Measurements from ENCODE around the gene EPHA8. TPM values are rescaled to one million over a fixed set of nuclear protein-coding genes. Genes with fewer than 3 reads are reported as not detected.

The EPHA8 gene
- total RNA-seq, 2 donors from 2014 or later = not detected

- DNase-seq (ENCODE audit: low spot score) = no peak
- intact Hi-C loops (cut with DNase I) = no loop called here
Observed at GRCh38 chr1:22628698-22629444, 65.6 kb downstream of the EPHA8 start.

- no peak for DNase-seq (ENCODE audit: low spot score)
- intact Hi-C loops (cut with DNase I) = loop anchor here in 1 of 2 donors (10.0 kb wide), 1 partner anchor 95 kb away; no protein-coding TSS in a partner anchor
Observed at GRCh38 chr1:22629886-22630285, 66.6 kb downstream of the EPHA8 start.

- intact Hi-C loops (cut with DNase I) = loop anchor here in 1 of 2 donors (10.0 kb wide), 1 partner anchor 99 kb away; no protein-coding TSS in a partner anchor
Observed at GRCh38 chr1:22633697-22634463, 70.6 kb downstream of the EPHA8 start.

GRCh38 chr1:22635436-22635835 lies 72.1 kb downstream of the EPHA8 start:
- intact Hi-C loops (cut with DNase I) = loop anchor here in 1 of 2 donors (10.0 kb wide), 1 partner anchor 101 kb away; no protein-coding TSS in a partner anchor
- DNase-seq (ENCODE audit: low spot score) = no peak

More at GRCh38 chr1:22633697-22634463, 70.6 kb downstream of the EPHA8 start:
- no peak for DNase-seq (ENCODE audit: low spot score)

GRCh38 chr1:22636353-22636752 lies 73.1 kb downstream of the EPHA8 start, which contains the start of gene C1QA:
Gene C1QA (plus strand): TSS chr1:22636628. CDS start chr1:22637617, 989 bp downstream.
- intact Hi-C loops (cut with DNase I) = loop anchor here in 1 of 2 donors (10.0 kb wide), 1 partner anchor 102 kb away; no protein-coding TSS in a partner anchor
- peak; percentile 92 for DNase-seq (ENCODE audit: low spot score)

GRCh38 chr1:22636927-22637326 lies 73.6 kb downstream of the EPHA8 start:
- intact Hi-C loops (cut with DNase I) = loop anchor here in 1 of 2 donors (10.0 kb wide), 1 partner anchor 102 kb away; no protein-coding TSS in a partner anchor

GRCh38 chr1:22637907-22638445 lies 74.7 kb downstream of the EPHA8 start:
- DNase-seq (ENCODE audit: low spot score) = no peak
- intact Hi-C loops (cut with DNase I) = loop anchor here in 1 of 2 donors (10.0 kb wide), 1 partner anchor 103 kb away; no protein-coding TSS in a partner anchor

More at GRCh38 chr1:22636927-22637326, 73.6 kb downstream of the EPHA8 start:
- DNase-seq (ENCODE audit: low spot score) = no peak

- intact Hi-C loops (cut with DNase I) = loop anchor here in 1 of 2 donors (10.0 kb wide), 1 partner anchor 104 kb away; no protein-coding TSS in a partner anchor
- DNase-seq (ENCODE audit: low spot score) = no peak
Observed at GRCh38 chr1:22638476-22639234, 75.4 kb downstream of the EPHA8 start.

GRCh38 chr1:22639286-22639685 lies 76.0 kb downstream of the EPHA8 start:
- no peak for DNase-seq (ENCODE audit: low spot score)
- intact Hi-C loops (cut with DNase I) = loop anchor here in 1 of 2 donors (10.0 kb wide), 1 partner anchor 104 kb away; no protein-coding TSS in a partner anchor

- DNase-seq (ENCODE audit: low spot score) = no peak
- intact Hi-C loops (cut with DNase I) = loop anchor here (2.0 to 10.0 kb wide), 4 partner anchors 116 to 526 kb away; no protein-coding TSS in a partner anchor
Observed at GRCh38 chr1:22641247-22641646, 78.0 kb downstream of the EPHA8 start.

GRCh38 chr1:22641906-22642636 lies 78.8 kb downstream of the EPHA8 start:
- intact Hi-C loops (cut with DNase I) = loop anchor here (2.0 to 10.0 kb wide), 4 partner anchors 117 to 527 kb away; no protein-coding TSS in a partner anchor

GRCh38 chr1:22643381-22643780 lies 80.1 kb downstream of the EPHA8 start, which contains the start of gene C1QC:
Gene C1QC (plus strand): TSS chr1:22643633. CDS start chr1:22644024, 391 bp downstream.
- no peak for DNase-seq (ENCODE audit: low spot score)
- intact Hi-C loops (cut with DNase I) = loop anchor here (5.0 to 10.0 kb wide), 3 partner anchors 119 to 529 kb away; no protein-coding TSS in a partner anchor

More at GRCh38 chr1:22641906-22642636, 78.8 kb downstream of the EPHA8 start:
- DNase-seq (ENCODE audit: low spot score) = peak; percentile 96

GRCh38 chr1:22643928-22644327 lies 80.6 kb downstream of the EPHA8 start:
- DNase-seq (ENCODE audit: low spot score) = no peak
- intact Hi-C loops (cut with DNase I) = loop anchor here (5.0 to 10.0 kb wide), 3 partner anchors 119 to 529 kb away; no protein-coding TSS in a partner anchor

GRCh38 chr1:22645931-22646330 lies 82.6 kb downstream of the EPHA8 start:
- DNase-seq (ENCODE audit: low spot score) = peak; percentile 85
- intact Hi-C loops (cut with DNase I) = loop anchor here (10.0 kb wide), 2 partner anchors 121 to 531 kb away; no protein-coding TSS in a partner anchor

GRCh38 chr1:22646384-22646783 lies 83.1 kb downstream of the EPHA8 start:
- DNase-seq (ENCODE audit: low spot score) = no peak
- intact Hi-C loops (cut with DNase I) = loop anchor here (10.0 kb wide), 2 partner anchors 122 to 532 kb away; no protein-coding TSS in a partner anchor

GRCh38 chr1:22650089-22650693 lies 86.9 kb downstream of the EPHA8 start:
- intact Hi-C loops (cut with DNase I) = no loop called here
- DNase-seq (ENCODE audit: low spot score) = no peak
